ENCODE results near the gene NOS1. TPM values are rescaled to one million over a fixed set of nuclear protein-coding genes. Genes with fewer than 3 reads are reported as not detected.

Gene NOS1
- total and polyA plus RNA-seq, 2 of the 8 experiments (the other 6 are each of a cell fraction or from before 2014, with no cell fraction given): 1.5 to 2.0 TPM

GRCh38 chr12:117280019-117280680 lies 81.3 kb downstream of the NOS1 start:
- Histone ChIP-seq H2BK12ac (ENCODE audit: low read depth, low read length) (peak overlapping the region; percentile 84; the same call in 1 of the 2 replicates), H3K27ac (ENCODE audit: low read depth, low read length) (no peak overlapping the region), H3K9me3 (ENCODE audit: insufficient read depth in 2 of 2, low read depth in 1 of 2, low read length in 1 of 2) (no peaks in the 10 kb centered on the region), H3K4me2 (ENCODE audit: insufficient read depth in 1 of 2, low read depth in 2 of 2, low read length in 2 of 2) (peak overlapping the region; percentile 51 to 57; a peak in 2 of 4 replicates), H3K79me2 (ENCODE audit: control insufficient read depth in 1 of 2, insufficient read depth in 2 of 2, low read length in 2 of 2) (no peaks in the 10 kb centered on the region), H3K9ac (replicated peaks in 1 of 4; ENCODE audit: extremely low read depth in 1 of 4, low read depth in 3 of 4, low read length in 3 of 4) (no peak overlapping the region), H3K79me1 (ENCODE audit: low read depth, low read length) (no peaks in the 10 kb centered on the region), H2AFZ (ENCODE audit: low read length) (no peak overlapping the region), H4K91ac (replicated peaks; ENCODE audit: insufficient read length, low read length) (no peak overlapping the region), H2AK5ac (ENCODE audit: low read depth, low read length) (no peak overlapping the region), H3K27me3 (replicated peaks in 1 of 4; ENCODE audit: control insufficient read depth in 3 of 4, extremely low read depth in 1 of 4, insufficient read depth in 3 of 4, low read length in 3 of 4) (no peaks in the 10 kb centered on the region), H2BK5ac (ENCODE audit: low read depth, low read length) (peak overlapping the region; percentile 21; the same call in 1 of the 2 replicates), H3K4me1 (replicated peaks in 1 of 4; ENCODE audit: control insufficient read depth in 3 of 4, insufficient read depth in 4 of 4, low read length in 3 of 4) (peaks cover 9 to 18% (median 11%) of the 10 kb centered on the region in 4 experiments), H2BK20ac (ENCODE audit: low read length) (peak overlapping the region; percentile 6; the same call in 1 of the 2 replicates), H3K18ac (ENCODE audit: extremely low read depth, low read length) (no peak overlapping the region), H3K23me2 (ENCODE audit: low read depth, low read length) (no peaks in the 10 kb centered on the region), H4K8ac (ENCODE audit: extremely low read depth, insufficient read depth, low read length) (no peak overlapping the region), H3K14ac (ENCODE audit: insufficient read length) (no peak overlapping the region), H3K23ac (ENCODE audit: insufficient read length) (no peak overlapping the region), H4K5ac (ENCODE audit: insufficient read length, low read depth, low read length) (no peak overlapping the region), H2BK15ac (ENCODE audit: low read length) (peak overlapping the region; percentile 25; the same call in 1 of the 2 replicates), H2BK120ac (replicated peaks; ENCODE audit: low read depth, low read length) (no peak overlapping the region), H3K36me3 (ENCODE audit: control insufficient read depth in 2 of 4, insufficient read depth in 4 of 4, low read length in 3 of 4) (no peaks in the 10 kb centered on the region), H3K4me3 (ENCODE audit: extremely low read depth in 1 of 4, insufficient read depth in 2 of 4, low read depth in 3 of 4, low read length in 4 of 4) (no peak overlapping the region), H3K4ac (replicated peaks; ENCODE audit: insufficient read length, low read depth, low read length) (no peak overlapping the region), H3K56ac (replicated peaks; ENCODE audit: insufficient read length, low read depth, low read length) (no peak overlapping the region), H4K20me1 (replicated peaks in 1 of 2; ENCODE audit: control insufficient read depth in 1 of 2, insufficient read depth in 2 of 2, low read length in 2 of 2) (no peaks in the 10 kb centered on the region)
- no peak for DNase-seq (ENCODE audit: low read depth in 1 of 2, low spot score in 2 of 2)
- TF ChIP-seq POLR2A (IDR thresholded peaks at IDR 0.05; ENCODE audit: control extremely low read depth in 1 of 2, low read depth in 2 of 2, low read length in 2 of 2) (peak; percentile 49 to 72), TAF7 (optimal IDR thresholded peaks at IDR 0.05; ENCODE audit: borderline replicate concordance, low read depth, low read length) (peak; percentile 94), TBP (IDR thresholded peaks at IDR 0.05; ENCODE audit: low read depth, low read length) (peak; percentile 40; the same call in 1 of the 2 replicates), KDM1A (IDR thresholded peaks at IDR 0.05; ENCODE audit: borderline replicate concordance, low read length) (peak; percentile 74; the same call in 1 of the 2 replicates), E2F6 (IDR thresholded peaks at IDR 0.05) (no peak)
- WGBS, 2 experiments (ENCODE audit: extremely low coverage in 1 of 2, insufficient coverage in 1 of 2, insufficient read length in 1 of 2, insufficient replicate concordance in 2 of 2, low coverage in 1 of 2, low lambda C conversion rate in 2 of 2, missing lambda C conversion rate in 1 of 2): 83% methylated on average over 8 of the region's 8 CpGs; no CpG with 5 or more reads in 1 of the 2 experiments
- POLR2A ChIA-PET (ENCODE audit: partially characterized antibody): interaction anchor here (1.2 to 2.4 kb wide), 4 partner anchors 9 to 45 kb away, joined by 4 to 8 read pairs (median 5); no protein-coding TSS in a partner anchor
- CTCF ChIA-PET (ENCODE audit: partially characterized antibody): interaction anchor here (1.2 to 1.4 kb wide), 3 partner anchors 51 to 570 kb away, joined by 3 to 4 read pairs (median 3); no protein-coding TSS in a partner anchor
- peak; percentile 7 for FAIRE-seq

All from H1 (cell line).